GM19452 (cell line): Measurements from ENCODE around the gene PYGB.

Experiments
- ATAC-seq: cut with Tn5 transposase; IDR thresholded peaks from one replicate; pipeline ENCODE4 v1.9.1; 2021; ENCODE audit not compliant: unreplicated experiment

The PYGB gene

GRCh38 chr20:25269057-25269832 is 21.4 kb downstream of the PYGB start:
- ATAC-seq = no peak

GRCh38 chr20:25269833-25270170 is 21.9 kb downstream of the PYGB start:
- no peak for ATAC-seq

- no peak for ATAC-seq
Measured at GRCh38 chr20:25270829-25271251, 23.0 kb downstream of the PYGB start.

GRCh38 chr20:25271486-25272222 is 23.8 kb downstream of the PYGB start:
- ATAC-seq = no peak

GRCh38 chr20:25272223-25273000 is 24.5 kb downstream of the PYGB start:
- ATAC-seq = no peak

GRCh38 chr20:25273046-25273445 is 25.2 kb downstream of the PYGB start:
- ATAC-seq = no peak

GRCh38 chr20:25273541-25274358 is 25.9 kb downstream of the PYGB start:
- ATAC-seq = no peak

GRCh38 chr20:25274481-25274880 is 26.6 kb downstream of the PYGB start:
- ATAC-seq = no peak

- ATAC-seq = no peak
Measured at GRCh38 chr20:25274891-25275812, 27.3 kb downstream of the PYGB start.

- ATAC-seq = no peak
Measured at GRCh38 chr20:25275813-25276532, 28.1 kb downstream of the PYGB start.

- no peak for ATAC-seq
Measured at GRCh38 chr20:25276533-25277050, 28.7 kb downstream of the PYGB start.

- ATAC-seq = no peak
Measured at GRCh38 chr20:25277051-25277801, 29.3 kb downstream of the PYGB start.

GRCh38 chr20:25277941-25278521 is 30.1 kb downstream of the PYGB start:
- ATAC-seq = no peak

GRCh38 chr20:25278636-25279361 is 30.9 kb downstream of the PYGB start:
- ATAC-seq = no peak

GRCh38 chr20:25279403-25279802 is 31.5 kb downstream of the PYGB start:
- no peak for ATAC-seq

GRCh38 chr20:25280051-25280573 is 32.2 kb downstream of the PYGB start:
- no peak for ATAC-seq
